Liver (tissue), 3 donors: ENCODE results near the gene CRY1.

Experiments
- EGR1 ChIP-seq, 2 donors: IDR thresholded peaks; 2 replicates each; pipeline ENCODE4 v1.6.1; 2016 to 2018; ENCODE audit warnings: antibody characterized with exemption in 2 of 2, low read depth in 2 of 2
- JUND ChIP-seq, 2 donors: IDR thresholded peaks; 2 replicates each; pipeline ENCODE4 v1.6.1; 2016; ENCODE audit warnings: antibody characterized with exemption in 2 of 2
- RXRA ChIP-seq, 2 donors: IDR thresholded peaks; 2 replicates each; pipeline ENCODE4 v1.6.1; 2017 to 2018; ENCODE audit warnings: antibody characterized with exemption in 2 of 2, mild to moderate bottlenecking in 1 of 2
- YY1 ChIP-seq: IDR thresholded peaks from 2 replicates; pipeline ENCODE4 v1.6.1; 2016; ENCODE audit warnings: antibody characterized with exemption, mild to moderate bottlenecking
- TF ChIP-seq, protein P1 (sequence below): IDR thresholded peaks from 2 replicates; pipeline ENCODE4 v1.6.1; 2016; ENCODE audit warnings: antibody characterized with exemption
- TF ChIP-seq, protein P2 (sequence below): fragments of 150-350 bp; IDR thresholded peaks from 2 replicates; pipeline ENCODE4 v1.5.1; 2017; ENCODE audit warnings: improper control_type of control experiment, low read depth, low read length; ENCODE audit not compliant: missing input control
- TF ChIP-seq, protein P3 (sequence below): IDR thresholded peaks from 2 replicates; pipeline ENCODE4 v1.6.1; 2016; ENCODE audit warnings: antibody characterized with exemption, mild to moderate bottlenecking
- donor health status: healthy.
- donor health status: healthy.

DNA sequence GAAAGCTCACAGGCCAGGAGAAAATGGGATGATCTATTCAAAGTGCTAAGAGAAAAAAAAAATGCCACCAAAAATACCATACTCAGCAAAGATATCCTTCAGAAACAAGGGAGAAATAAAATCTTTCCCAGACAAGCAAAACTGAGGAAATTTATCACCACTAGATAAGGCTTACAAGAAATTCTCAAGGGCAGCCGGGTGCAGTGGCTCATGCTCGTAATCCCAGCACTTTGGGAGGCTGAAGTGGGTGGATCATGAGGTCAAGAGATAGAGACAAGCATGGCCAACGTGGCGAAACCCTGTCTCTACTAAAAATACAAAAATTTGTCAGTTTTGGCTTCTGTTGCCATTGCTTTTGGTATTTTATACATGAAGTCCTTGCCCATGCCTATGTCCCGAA is 48.2 kb downstream of the CRY1 start:
- TF ChIP-seq, protein P1, sequence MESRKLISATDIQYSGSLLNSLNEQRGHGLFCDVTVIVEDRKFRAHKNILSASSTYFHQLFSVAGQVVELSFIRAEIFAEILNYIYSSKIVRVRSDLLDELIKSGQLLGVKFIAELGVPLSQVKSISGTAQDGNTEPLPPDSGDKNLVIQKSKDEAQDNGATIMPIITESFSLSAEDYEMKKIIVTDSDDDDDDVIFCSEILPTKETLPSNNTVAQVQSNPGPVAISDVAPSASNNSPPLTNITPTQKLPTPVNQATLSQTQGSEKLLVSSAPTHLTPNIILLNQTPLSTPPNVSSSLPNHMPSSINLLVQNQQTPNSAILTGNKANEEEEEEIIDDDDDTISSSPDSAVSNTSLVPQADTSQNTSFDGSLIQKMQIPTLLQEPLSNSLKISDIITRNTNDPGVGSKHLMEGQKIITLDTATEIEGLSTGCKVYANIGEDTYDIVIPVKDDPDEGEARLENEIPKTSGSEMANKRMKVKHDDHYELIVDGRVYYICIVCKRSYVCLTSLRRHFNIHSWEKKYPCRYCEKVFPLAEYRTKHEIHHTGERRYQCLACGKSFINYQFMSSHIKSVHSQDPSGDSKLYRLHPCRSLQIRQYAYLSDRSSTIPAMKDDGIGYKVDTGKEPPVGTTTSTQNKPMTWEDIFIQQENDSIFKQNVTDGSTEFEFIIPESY: no peak
- TF ChIP-seq, protein P2, sequence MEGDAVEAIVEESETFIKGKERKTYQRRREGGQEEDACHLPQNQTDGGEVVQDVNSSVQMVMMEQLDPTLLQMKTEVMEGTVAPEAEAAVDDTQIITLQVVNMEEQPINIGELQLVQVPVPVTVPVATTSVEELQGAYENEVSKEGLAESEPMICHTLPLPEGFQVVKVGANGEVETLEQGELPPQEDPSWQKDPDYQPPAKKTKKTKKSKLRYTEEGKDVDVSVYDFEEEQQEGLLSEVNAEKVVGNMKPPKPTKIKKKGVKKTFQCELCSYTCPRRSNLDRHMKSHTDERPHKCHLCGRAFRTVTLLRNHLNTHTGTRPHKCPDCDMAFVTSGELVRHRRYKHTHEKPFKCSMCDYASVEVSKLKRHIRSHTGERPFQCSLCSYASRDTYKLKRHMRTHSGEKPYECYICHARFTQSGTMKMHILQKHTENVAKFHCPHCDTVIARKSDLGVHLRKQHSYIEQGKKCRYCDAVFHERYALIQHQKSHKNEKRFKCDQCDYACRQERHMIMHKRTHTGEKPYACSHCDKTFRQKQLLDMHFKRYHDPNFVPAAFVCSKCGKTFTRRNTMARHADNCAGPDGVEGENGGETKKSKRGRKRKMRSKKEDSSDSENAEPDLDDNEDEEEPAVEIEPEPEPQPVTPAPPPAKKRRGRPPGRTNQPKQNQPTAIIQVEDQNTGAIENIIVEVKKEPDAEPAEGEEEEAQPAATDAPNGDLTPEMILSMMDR: no peak
- TF ChIP-seq RXRA (IDR thresholded peaks at IDR 0.05) (no peak), YY1 (no peak), EGR1 (IDR thresholded peaks at IDR 0.05; ENCODE audit: low read depth in 2 of 2) (no peak), JUND (IDR thresholded peaks at IDR 0.05) (no peak)
- TF ChIP-seq, protein P3, sequence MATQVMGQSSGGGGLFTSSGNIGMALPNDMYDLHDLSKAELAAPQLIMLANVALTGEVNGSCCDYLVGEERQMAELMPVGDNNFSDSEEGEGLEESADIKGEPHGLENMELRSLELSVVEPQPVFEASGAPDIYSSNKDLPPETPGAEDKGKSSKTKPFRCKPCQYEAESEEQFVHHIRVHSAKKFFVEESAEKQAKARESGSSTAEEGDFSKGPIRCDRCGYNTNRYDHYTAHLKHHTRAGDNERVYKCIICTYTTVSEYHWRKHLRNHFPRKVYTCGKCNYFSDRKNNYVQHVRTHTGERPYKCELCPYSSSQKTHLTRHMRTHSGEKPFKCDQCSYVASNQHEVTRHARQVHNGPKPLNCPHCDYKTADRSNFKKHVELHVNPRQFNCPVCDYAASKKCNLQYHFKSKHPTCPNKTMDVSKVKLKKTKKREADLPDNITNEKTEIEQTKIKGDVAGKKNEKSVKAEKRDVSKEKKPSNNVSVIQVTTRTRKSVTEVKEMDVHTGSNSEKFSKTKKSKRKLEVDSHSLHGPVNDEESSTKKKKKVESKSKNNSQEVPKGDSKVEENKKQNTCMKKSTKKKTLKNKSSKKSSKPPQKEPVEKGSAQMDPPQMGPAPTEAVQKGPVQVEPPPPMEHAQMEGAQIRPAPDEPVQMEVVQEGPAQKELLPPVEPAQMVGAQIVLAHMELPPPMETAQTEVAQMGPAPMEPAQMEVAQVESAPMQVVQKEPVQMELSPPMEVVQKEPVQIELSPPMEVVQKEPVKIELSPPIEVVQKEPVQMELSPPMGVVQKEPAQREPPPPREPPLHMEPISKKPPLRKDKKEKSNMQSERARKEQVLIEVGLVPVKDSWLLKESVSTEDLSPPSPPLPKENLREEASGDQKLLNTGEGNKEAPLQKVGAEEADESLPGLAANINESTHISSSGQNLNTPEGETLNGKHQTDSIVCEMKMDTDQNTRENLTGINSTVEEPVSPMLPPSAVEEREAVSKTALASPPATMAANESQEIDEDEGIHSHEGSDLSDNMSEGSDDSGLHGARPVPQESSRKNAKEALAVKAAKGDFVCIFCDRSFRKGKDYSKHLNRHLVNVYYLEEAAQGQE: no peak
